RPMI7951 (cell line): ENCODE data around the gene TXLNB. TPM values are rescaled to one million over a fixed set of nuclear protein-coding genes. Genes with fewer than 3 reads are reported as not detected.
A peak's percentile ranks its signal among the peaks of the same experiment; 100 is the strongest.

ENCODE experiments used
- DNase-seq: peaks from one replicate; pipeline ENCODE4 v3.0.0-alpha.2; 2012; ENCODE audit warnings: low read depth
- total RNA-seq: library from RNA; depleted of rRNA; stranded (reverse); fragments of >200 nt; shearing (Covaris generic); gene quantifications from 2 replicates; pipeline ENCODE4 v1.2.3, GENCODE V29; 2014

The TXLNB gene
- total RNA-seq, 1 experiment from 2014 or later = 1.1 TPM

DNA sequence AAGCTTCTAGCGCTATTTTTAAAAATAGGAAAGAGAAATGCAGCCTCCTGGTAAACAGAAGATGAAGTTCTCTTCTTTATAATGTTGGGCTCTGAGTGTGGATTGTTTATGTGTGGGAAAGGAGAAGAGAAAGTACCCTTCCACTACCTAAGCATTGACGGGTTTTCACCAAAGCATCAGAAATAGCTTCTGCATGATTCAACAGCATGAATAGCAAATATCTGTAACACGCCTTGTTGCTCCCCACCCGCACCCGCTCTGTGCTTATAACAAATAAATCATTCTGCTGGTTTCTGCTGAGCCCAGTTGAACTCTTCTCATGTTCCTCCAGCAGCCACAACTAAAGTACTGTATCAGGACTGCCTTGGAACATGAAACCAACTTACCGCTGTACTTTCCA, 20.7 kb downstream of the TXLNB start:
- peak; percentile 54 for DNase-seq

DNA sequence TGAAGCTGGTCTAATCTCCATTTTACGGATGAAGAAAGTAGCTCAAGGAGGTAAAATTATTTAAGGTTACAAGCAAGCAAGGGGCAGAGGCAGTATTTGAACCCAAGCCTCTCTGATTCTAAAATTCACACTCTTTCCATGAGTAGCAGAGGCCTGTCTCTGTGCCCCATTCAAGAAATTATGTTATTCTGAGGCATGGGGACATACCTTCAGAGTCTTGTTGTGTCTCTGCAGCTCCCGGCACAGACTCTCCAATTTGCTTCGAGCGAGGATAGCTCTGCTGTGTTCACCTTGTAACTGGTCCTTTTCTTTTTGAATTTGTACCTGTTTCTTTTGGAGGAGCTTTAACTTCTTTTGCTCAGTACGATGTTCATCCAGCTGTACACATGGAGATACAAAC, 21.5 kb downstream of the TXLNB start:
- DNase-seq = no peak

- DNase-seq = no peak
Observed at GRCh38 chr6:139265512-139266190, 26.1 kb downstream of the TXLNB start.

DNA sequence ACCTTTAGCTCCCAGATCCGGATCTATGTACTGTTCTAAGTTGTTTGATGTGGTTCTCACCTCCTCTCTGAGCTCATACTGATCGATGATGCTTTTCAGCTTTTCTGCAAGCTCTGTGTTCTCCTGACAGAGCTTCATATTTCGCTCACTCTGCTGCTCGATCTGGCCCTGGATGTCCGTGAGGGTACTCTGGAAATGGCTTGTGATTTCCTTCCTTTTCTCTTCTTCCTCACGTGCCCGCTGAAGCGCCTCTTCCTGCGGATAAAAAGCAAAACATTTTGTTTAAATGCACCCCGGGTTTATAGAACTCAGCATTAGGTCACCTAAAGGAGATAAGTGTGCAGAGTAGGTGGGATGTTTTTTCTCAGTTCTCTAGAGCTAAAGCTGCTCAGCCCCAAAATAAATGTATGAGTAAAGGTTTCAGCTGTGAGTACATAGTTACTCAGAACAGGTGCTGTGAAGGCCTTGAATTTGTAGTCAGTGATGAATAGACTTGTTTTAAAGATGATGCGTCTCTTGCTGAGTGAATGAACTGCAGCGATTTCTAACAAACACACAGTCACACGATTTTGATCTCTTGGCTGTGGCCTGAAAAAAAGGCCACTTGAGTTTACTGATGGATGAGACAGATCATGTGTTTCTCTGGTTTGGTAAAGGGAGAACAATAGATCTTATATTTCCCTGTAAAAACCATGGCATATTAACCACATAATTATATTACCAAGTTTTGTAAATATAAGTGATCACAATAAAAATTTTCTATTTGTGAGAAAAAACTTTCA, 29.1 kb downstream of the TXLNB start:
- no peak for DNase-seq

GRCh38 chr6:139257821-139258398, 33.9 kb downstream of the TXLNB start:
- DNase-seq = no peak

- DNase-seq = no peak
Observed at GRCh38 chr6:139257291-139257690, 34.5 kb downstream of the TXLNB start.

DNA sequence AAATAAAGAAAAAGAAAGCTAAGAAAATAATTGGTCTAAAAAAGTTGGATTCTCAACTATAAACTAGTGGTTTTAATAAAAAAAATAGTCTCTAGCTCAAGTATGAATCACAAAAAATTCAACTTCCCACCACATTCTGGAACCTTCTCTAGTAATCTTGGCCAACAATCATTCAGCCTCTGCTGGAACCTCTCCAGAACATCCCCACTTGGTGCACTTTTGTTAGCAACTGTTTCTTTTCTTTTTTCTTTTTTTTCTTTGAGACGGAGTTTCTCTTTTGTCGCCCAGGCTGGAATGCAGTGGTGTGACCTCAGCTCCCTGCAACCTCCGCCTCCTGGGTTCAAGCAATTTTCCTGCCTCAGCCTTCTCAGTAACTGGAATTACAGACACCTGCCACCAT, 35.7 kb downstream of the TXLNB start:
- peak; percentile 25 for DNase-seq

GRCh38 chr6:139254196-139254595, 37.6 kb downstream of the TXLNB start:
- DNase-seq = no peak

GRCh38 chr6:139253656-139254055, 38.1 kb downstream of the TXLNB start:
- peak; percentile 45 for DNase-seq

GRCh38 chr6:139251691-139252390, 40.0 kb downstream of the TXLNB start:
- no peak for DNase-seq

- DNase-seq = no peak
Observed at GRCh38 chr6:139251045-139251690, 40.6 kb downstream of the TXLNB start.

DNA sequence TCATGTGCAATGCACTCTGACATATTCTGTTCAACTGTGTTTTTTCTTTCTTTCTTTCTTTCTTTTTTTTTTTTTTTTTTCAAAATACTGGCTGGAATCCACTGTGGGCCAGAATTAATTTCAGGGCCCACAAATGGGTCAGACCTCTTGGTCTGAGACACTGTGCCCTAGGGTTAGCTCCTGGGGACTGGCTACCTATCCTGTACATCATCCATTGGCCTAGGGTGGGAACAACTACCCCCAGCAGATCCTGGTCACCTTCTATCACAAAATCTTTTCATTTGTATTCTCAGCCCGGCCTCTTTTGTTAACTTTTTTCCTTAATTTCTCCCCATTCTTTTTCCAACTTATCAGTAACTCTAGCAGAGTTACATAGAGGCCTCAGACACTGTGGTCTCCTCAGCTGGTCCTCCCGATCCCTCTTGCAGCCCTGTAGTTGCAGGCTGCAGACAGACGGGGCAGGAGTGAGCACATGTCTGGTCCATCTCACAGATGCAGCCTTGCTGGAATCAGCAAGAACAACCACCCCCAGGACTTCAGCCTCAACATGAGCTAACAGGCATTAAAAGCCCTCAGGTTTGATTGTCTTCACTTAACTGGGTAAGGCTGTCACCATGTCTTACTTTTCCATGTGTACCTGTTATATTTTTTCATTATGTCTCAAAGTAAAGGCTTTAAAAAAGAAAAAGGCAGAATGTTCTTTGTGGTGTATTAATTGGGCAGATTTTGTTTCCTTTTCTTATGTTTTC, 41.3 kb downstream of the TXLNB start:
- DNase-seq = peak; percentile 59

DNA sequence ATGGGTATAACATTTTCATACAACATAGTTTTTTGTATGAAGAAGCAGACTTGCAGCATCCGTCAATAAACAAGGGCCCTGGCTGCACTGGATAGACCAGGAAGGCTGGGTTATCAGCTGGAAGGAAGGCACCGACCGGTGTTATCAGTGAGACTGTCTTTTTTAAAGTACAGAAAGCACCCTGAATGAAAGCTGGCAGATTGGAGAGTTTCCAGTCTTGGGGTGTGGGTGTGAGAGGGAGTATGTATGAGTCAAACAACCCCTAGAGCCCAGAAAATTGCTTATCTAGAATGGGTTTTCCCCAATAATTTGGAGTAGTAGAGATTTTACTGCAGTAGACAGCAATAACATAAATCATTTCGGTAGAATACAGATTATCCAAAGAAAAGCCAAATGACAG, 42.4 kb downstream of the TXLNB start:
- DNase-seq = no peak

DNA sequence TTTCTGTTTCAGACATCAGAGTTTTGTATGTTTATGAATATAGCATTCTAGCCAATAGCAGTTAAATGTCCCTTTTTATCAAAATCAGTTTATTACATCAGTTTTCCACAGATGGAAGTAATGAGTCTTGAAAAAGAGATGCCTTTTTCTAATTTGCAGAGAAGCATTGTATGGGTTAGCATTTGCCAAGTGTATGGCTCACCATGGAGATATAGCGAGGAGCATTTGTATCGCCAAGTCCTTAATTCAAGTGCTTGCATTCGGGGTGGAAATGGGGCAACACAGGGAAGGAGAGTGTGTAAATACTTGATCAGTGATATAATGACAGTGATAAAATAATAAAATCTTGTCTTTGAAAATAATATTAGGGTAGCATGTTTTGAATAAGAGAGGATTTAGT, 42.9 kb downstream of the TXLNB start:
- DNase-seq = no peak

- DNase-seq = no peak
Observed at GRCh38 chr6:139247618-139248017, 44.2 kb downstream of the TXLNB start.

- DNase-seq = no peak
Observed at GRCh38 chr6:139243536-139243935, 48.3 kb downstream of the TXLNB start.

DNA sequence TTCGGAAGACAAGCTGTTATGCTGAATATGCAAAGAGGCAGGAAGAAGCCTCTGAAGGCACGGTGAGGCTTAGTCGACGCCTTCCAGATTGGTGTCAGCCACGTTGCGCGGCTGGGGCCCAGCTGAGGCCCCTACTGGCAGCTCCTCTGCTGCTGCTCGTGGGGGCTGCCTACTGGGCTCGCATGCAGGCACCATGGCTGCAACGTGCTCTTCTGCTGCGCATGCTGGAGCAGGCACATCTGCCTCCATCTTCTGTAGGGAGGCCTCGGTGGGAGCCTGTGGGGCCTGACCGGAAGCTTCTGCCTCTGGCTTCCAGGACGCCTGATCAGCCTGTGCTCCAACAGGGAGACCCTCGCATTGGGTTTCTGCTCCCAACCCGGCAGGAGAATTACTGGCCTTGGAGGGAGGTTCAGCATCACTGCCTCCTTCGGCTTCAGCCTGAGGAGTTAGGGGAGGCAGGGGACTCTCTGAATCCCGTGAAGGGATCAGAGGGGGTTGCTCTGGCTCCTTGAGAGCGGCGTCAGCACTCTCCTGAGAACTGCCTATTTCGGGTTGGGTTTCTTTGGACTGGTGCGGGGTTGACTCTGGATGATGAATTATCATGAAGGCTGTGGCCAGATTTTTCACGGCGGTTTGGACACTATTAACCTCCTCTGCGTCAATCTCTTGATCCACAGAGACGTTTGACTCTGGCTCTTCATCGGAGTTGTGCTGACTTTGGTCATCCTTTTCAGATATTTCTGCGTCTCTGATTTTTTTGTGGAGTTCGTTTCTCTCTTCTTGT, 49.1 kb downstream of the TXLNB start:
- no peak for DNase-seq

DNA sequence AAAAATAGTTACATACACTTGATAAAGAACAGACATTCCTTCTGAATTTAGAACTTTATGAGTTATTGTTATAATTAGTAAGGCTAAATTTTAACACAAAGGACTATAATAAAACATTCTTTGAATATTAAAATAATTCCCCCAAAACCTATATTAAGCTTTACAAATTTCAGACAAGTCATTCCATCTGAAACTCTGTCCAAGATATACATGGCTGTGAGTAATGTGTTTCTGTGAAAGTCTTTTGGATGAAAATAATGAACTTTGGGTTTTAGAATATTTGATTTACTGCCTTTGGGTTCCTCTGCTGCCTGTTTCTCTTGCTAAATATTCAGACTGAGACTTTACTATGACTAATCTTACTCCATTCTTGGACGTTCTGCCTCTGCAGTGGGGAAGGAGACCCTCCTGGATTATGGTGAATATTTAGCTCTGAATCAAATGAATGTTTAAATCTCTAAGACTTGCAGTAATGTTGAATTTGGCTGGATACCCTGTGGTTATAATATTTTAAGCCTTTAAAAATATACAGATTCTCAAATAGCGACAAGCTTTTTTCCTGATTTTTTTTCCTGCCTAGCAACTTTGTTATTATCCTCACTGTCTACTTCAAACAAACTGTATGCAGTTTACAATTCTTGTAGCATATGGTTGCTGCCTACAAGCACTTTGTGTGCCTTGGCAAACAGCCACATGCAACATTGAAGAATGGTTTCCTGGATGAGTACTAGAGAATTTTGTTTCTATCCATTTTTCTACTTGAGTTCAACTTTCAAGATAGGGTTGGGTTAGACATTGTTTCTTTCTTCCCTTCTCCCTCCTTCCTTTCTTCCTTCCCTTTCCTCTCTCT, 51.4 kb downstream of the TXLNB start:
- peak; percentile 56 for DNase-seq

- no peak for DNase-seq
Observed at GRCh38 chr6:139239064-139239463, 52.7 kb downstream of the TXLNB start.
